GM12892 (cell line): Measurements from ENCODE around the gene TMEM87B.

ENCODE experiments used
- DNase-seq: peaks from one replicate; pipeline ENCODE4 v3.0.0; 2011; ENCODE audit not compliant: insufficient read length
- FAIRE-seq: peaks from 2 replicates; lab custom pipeline; 2011; peaks lifted over from hg19 to GRCh38; lab: Jason Lieb, UNC
- POLR2A ChIP-seq: IDR thresholded peaks from 2 replicates; pipeline ENCODE4 v1.6.1; 2011; ENCODE audit warnings: low read depth, low read length, control low read depth
- POLR2AphosphoS5 ChIP-seq: IDR thresholded peaks from 2 replicates; pipeline ENCODE4 v1.6.1; 2011; ENCODE audit warnings: low read depth, low read length, control low read depth
- TAF1 ChIP-seq: IDR thresholded peaks from 2 replicates; pipeline ENCODE4 v1.6.1; 2011; ENCODE audit warnings: low read depth, mild to moderate bottlenecking, control low read depth, low read length, borderline replicate concordance

Gene TMEM87B

DNA sequence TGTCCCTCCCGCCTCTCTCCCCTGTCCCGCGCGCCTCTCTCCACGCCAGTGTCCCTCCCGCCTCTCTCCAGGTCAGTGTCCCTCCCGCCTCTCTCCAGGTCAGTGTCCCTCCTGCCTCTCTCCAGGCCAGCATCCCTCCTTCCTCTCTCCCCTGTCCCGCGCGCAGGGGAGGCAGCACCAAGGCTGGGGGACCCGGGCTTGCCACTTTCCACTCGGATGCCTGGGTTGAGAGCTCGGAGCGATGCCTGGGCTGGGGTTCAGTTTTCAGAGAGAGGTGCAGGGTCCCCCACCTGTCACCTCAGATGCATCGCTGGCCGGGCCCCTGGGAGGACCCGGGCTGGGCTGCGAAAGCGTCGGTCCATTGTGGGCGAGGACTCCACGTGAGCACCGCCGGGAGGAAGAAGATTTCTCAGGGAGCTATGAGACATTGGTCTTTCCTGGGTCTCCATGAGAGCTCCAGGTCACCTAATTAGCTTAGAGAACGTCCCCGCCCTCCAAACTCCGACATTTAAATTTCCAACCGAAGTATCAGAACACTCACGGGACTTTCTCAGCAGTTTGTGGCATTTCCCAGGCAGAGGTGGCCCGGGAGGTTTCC lies 85.2 kb downstream of the TMEM87B start:
- DNase-seq = no peak
- FAIRE-seq = no peak
- TF ChIP-seq POLR2A = no peak
- TF ChIP-seq TAF1 = no peak
- no peak for TF ChIP-seq POLR2AphosphoS5

DNA sequence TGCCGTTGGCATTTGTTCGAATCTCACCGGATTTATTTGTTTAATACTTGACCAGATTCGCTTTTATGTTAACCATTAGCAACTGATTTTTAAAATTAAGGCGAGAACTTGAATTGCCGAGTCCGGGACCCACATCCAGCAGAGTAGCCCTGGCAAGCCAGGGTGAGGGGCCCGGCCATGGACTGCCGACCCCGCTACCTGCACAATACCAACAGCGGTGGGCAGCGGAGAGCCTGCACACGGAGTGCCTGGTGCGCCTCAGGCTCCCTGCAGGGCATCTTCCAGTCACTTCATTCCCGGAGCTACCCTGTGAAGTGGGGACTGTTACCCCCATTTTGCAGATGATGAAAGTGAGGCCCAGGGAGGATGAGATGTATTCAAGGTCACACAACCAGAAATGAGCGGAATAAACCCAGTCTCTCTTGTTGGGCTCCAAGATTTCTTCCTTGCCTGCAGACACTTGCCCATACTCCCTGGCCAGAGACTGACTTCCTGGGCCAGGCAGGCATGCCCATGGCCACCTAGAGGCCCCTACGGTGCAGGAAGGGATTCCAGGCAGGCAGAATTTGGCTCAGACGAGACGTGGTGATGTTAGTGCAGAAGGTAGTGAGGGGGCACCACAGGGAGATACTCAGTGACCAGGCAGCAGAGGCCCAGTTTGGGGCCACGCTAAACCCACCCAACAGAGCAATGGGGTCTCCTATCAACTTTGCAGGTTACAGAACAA lies 86.0 kb downstream of the TMEM87B start:
- FAIRE-seq = no peak

DNA sequence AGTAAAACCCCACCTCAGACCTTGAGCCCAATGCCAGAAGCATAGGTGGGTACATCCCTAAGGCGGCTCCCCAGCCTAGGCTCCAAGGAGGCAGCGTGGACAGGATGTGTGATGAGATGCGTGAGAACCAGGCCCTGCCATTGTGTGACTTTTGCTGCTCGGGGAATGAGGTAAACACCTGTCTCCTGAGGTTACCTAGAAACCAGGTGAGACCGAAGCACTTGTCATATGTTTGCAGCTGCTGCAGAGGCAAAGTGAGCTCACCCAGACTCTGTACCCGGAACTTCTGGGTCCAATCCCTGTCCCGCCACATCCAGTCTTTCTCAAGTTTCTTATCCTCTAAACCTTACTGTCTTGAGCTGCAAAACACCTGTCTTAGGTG lies 86.5 kb downstream of the TMEM87B start:
- FAIRE-seq = no peak
- no peak for DNase-seq
- TF ChIP-seq TAF1 (no peak), POLR2AphosphoS5 (no peak), POLR2A (no peak)

More for the DNA sequence above, 86.0 kb downstream of the TMEM87B start:
- DNase-seq = no peak
- no peak for TF ChIP-seq POLR2A
- TF ChIP-seq POLR2AphosphoS5 = no peak
- no peak for TF ChIP-seq TAF1

DNA sequence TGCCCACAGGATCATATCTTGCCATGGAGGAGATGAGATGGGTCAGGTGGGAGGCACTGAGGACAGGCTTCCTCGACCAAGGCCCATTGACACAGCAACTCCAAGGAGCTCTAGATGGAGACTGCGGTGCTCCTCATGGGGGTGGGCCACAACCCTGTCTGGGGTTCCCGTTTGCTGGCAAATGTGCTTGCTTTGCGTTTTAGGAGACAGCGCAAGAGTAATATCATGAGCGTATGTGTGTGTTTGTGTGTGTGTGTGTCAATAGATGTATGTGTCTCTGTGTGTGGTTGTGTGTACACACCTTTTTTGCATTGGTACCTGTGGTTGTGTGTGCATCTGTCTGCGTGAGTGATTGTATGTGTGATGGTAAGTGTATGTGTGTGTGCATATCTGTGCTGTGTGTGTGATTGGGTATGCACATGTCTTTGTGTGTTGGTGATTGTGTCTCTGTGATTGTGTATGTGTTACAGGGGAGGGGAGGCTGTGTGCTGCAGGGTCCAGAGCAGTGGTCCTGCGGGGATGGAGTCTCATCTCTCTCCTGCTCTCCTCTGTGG lies 87.5 kb downstream of the TMEM87B start:
- FAIRE-seq = no peak
- DNase-seq = no peak

DNA sequence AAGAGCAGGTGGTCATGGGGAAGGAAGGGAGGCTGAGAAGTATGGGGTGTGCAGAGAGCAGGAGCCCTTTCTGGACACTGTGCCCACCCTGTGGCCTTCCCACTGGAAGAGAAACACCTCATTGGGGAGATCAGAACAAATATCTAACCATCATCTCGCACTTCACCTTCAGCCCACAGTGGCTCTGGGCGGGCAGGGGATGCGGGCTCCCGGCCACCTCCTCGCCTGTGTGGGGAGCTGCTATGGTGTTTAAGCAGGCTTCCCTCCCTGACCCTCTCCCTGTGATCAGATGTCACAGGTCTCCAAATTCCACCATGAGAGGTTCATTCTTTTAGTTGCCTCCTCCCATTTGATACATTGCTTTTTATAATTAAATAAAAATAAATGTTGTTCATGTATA lies 88.1 kb downstream of the TMEM87B start:
- FAIRE-seq (no peak), DNase-seq (no peak)
- TF ChIP-seq POLR2A = no peak
- no peak for TF ChIP-seq TAF1
- TF ChIP-seq POLR2AphosphoS5 = no peak

More for the DNA sequence above, 87.5 kb downstream of the TMEM87B start:
- TF ChIP-seq POLR2AphosphoS5 (no peak), TAF1 (no peak), POLR2A (no peak)

DNA sequence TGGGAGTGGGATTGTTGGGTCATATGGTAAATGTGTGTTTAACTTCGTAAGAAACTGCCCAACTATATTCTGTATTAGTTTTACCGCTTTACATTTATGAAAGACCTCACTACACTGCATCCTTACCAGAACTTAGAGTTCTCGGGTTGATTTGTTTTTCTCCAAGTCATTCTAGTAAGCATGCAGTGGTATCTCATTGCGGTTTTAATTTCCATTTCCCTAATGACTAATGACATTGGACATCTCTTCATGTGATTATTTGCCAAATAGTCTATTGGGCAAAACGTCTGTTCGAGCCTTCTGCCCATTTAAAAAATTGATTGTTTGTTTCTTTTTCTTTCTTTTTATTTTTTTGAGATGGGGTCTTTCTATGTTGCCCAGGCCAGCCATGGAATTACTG lies 89.9 kb downstream of the TMEM87B start:
- DNase-seq (no peak), FAIRE-seq (no peak)
- TF ChIP-seq POLR2A = no peak
- no peak for TF ChIP-seq POLR2AphosphoS5
- TF ChIP-seq TAF1 = no peak

DNA sequence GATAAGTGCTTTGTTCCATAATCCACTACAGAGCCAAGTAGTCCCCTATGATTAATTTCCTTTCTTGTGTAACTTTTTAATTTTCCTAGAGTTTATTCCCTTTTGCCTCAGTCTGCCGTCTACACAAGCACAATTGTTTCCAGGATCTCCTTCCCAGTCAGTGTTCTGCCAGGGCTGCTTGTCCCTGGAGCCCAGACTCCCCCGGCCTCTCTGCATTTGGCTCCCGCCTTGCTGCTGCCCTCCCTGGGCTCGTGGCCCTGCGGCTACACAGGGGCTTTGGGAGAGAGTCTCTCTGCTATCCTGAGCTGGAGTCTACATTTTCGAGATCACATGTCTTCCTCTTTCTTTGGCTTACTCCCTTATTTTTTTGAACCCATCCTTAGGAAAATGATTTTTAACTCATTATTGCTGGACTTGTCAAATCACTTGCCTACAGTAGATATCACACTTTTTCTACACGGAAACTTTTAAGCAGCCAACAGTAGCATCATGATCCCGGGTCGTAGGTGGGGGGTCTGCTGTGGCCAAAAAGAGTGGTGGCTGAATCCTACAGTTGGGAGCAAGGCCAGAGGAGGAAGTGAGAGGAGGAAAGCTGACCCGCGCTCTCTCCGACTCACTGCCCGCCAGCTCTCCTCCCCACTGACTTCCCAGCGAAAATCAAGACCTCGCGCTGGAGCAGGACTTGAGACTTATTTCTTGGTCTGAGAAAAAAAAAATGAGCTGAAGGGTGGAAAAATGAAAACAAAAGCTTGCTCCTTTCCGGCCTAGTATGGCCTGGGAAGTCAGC lies 92.5 kb downstream of the TMEM87B start:
- no peak for TF ChIP-seq TAF1
- no peak for TF ChIP-seq POLR2AphosphoS5
- TF ChIP-seq POLR2A = no peak
- no peak for FAIRE-seq
- DNase-seq = no peak

DNA sequence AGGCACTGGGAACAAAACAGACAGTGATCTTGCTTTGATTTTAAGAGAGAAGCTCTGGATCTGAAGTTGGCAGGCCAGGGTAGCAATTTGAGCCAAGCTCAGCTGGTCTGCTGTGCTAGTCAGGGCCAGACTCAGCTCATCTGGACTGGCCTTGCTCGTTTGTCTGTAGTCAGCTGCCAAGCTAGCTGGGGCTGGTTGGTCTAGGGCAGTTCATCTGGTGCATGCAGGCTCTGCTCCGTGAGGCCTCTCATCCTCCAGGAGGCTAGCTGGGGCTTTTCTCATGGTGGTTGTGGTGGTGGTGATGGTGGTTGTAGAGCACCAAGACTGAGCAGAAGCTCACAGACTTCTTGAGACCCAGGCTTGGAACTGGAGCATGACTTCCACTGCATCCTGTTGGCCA lies 93.4 kb downstream of the TMEM87B start:
- DNase-seq (no peak), FAIRE-seq (no peak)
- TF ChIP-seq TAF1 (no peak), POLR2A (no peak), POLR2AphosphoS5 (no peak)

DNA sequence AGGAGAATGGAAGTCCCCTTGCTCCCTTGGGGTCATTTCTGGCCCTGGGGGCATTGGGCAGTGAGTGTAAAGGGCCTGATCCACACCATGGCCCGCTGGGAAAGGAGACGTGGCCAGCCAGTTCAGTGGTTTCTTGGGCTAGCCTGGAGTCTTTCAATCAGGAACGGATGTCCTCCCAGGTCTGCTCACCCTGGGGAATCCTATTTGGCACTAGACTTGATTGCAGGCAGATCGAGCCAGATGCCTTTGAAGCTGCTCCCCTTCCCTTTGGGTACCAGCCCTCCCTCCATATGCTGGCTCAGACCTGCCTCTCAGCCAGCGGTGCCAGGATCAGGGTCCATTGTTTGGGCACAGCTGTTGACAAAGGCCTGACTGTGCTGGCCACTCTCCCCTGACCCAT lies 94.1 kb downstream of the TMEM87B start:
- no peak for FAIRE-seq
- TF ChIP-seq POLR2A (no peak), POLR2AphosphoS5 (no peak), TAF1 (no peak)
- DNase-seq = no peak

DNA sequence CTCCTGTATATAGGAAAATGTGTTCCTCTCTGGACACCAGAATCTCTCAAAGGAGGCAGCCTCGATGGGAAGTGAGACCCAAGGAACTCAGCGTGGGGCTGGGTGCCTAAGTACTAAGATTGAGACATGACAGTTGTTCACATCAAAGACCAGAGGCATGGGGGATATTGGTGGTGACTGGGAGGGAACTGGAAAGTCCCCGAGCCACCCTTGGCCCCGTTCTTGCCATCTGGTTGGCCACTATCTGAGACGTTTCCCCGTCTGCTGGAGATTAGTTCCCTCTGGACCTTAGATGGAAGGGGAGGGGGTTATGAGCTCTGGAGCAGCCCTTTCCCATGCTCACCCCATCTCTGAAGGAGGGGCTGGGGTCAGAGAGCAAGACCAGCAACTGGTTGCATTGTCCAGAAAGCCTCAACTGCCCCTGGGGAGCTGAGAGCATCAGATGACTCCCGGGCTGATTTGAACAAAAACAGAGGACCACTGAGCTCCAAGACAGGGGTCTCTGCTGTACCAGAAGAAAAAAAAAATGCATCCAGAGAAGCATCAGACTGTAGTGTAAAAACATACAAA lies 94.9 kb downstream of the TMEM87B start:
- FAIRE-seq = no peak
- TF ChIP-seq TAF1 = no peak
- DNase-seq = no peak

DNA sequence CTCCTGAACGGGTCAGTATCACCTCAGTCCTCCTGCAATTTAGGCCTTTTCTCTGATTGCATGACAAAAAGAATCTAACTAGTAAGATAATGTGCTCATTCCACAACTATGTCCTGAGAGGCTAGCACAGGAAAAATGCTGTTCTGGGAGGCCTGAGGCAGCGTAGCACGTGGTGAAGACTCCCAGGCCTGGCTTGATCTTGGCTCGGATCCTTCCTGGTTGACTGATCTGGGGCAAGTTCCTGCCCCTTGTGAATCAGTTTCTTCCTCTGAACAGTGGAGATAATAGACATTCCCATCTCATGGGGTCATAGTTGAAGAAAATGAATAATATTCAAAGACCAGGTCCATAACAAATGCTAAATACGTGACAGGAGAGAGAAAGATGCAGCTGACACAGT lies 95.4 kb downstream of the TMEM87B start:
- DNase-seq = no peak
- no peak for TF ChIP-seq TAF1
- no peak for TF ChIP-seq POLR2A
- FAIRE-seq = no peak
